IPS-15b (cell line): ENCODE measurements around the gene HOXD4.
A peak's percentile ranks its signal among the peaks of the same experiment; 100 is the strongest.

Experiments used
- H3K27me3 ChIP-seq: one replicate; pipeline ENCODE4 v1.6.1; 2013; ENCODE audit warnings: low read length; ENCODE audit not compliant: control insufficient read depth, insufficient read depth
- H3K36me3 ChIP-seq: one replicate; pipeline ENCODE4 v1.6.1; 2013; ENCODE audit warnings: low read length; ENCODE audit not compliant: control insufficient read depth, insufficient read depth
- H3K4me1 ChIP-seq: one replicate; pipeline ENCODE4 v1.6.1; 2013; ENCODE audit warnings: mild to moderate bottlenecking, low read length; ENCODE audit not compliant: control insufficient read depth, insufficient read depth
- H3K4me3 ChIP-seq: one replicate; pipeline ENCODE4 v1.5.1; 2013; ENCODE audit warnings: low read depth, low read length
- H3K9ac ChIP-seq: one replicate; pipeline ENCODE4 v1.6.1; 2013; ENCODE audit warnings: low read depth, mild to moderate bottlenecking, low read length
- H3K9me3 ChIP-seq: one replicate; pipeline ENCODE4 v1.6.1; 2013; ENCODE audit warnings: mild to moderate bottlenecking, low read length; ENCODE audit not compliant: control insufficient read depth, insufficient read depth

HOXD4 gene

GRCh38 chr2:176151442-176152287 is at the start of gene HOXD4:
Gene HOXD4, plus strand, starts transcription at chr2:176151550. Its CDS starts 84 bp downstream, at chr2:176151634.
- Histone ChIP-seq H3K36me3 (no peaks in the 10 kb centered on the region), H3K9me3 (no peaks in the 10 kb centered on the region), H3K4me1 (peaks cover 2% of the 10 kb centered on the region), H3K9ac (no peak within 1 kb of the TSS), H3K4me3 (peak within 1 kb of the TSS; percentile 26), H3K27me3 (peaks cover 100% of the 10 kb centered on the region)

DNA sequence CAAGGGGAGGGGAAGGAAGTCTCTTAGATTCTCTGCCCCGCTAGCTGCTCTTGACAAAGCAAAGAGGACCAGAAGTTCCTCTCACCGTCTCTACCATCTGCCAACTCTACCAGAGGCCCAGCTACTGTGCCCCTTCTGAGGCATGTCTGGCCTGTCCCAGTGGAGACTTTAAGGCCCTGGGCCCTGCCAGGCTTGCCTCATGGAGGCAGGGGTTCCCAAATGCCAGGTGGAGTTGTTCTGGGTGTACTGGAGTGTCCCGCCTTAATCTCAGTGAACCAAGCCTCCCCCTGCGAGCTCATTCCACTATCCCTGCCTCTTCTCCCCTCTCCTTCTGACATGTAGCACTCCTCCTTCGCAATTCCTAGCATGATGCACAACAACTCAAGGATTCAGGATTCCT is 49.5 kb upstream of the HOXD4 start:
- Histone ChIP-seq H3K27me3 (peaks cover 93% of the 10 kb centered on the region), H3K36me3 (no peaks in the 10 kb centered on the region), H3K9ac (no peak overlapping the region), H3K4me1 (no peaks in the 10 kb centered on the region), H3K4me3 (peak overlapping the region; percentile 30), H3K9me3 (no peaks in the 10 kb centered on the region)

DNA sequence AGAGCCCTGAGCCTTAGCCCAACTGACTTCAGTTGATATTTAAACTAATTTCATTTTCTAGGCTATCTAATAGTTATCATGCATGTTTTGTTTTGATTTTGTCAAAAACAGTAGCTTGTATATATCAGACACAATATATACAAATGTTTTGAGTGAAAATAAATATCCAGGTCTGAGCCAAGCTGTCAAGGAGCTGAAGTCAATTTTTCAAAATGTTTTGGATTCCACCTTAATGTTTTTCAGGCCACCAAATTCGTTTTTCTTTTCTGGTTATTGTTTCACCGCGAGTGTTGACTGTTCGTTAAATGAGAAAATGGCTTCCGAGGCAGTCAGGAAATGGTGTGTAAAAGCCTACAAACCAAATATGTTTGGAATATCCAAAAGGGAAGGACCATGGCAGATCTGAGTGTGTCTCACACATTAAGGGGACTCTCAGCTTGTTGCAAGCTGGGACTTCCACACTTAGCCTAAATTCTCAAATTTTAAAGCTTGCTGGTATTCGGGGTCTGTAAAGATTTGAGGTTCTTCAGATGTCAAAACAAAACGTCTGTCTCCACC is 49.0 kb upstream of the HOXD4 start:
- Histone ChIP-seq H3K27me3 (peaks cover 96% of the 10 kb centered on the region), H3K9ac (no peak overlapping the region), H3K4me3 (no peak overlapping the region), H3K4me1 (no peaks in the 10 kb centered on the region), H3K9me3 (no peaks in the 10 kb centered on the region), H3K36me3 (no peaks in the 10 kb centered on the region)

DNA sequence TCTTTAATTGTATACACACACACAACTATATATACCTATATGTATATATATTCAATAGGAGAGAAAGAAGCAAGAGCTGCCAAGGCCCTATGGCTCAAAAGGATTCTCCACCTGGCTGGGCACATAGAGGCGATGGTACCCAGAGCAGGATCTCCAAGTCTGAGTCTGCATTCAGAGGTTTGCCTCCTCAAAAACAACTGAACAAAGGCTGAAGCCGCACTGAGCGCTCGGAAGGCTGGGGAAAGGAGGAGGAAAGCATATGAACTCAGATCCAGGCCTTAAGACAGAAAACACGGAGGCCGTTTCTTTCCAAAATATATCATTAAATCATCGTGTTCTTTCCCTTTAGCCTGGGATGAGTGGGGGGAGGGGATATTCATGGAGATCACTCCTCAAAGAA is 48.2 kb upstream of the HOXD4 start:
- no peaks in the 10 kb centered on the region for H3K4me1 ChIP-seq
- H3K27me3 ChIP-seq, result peaks cover 95% of the 10 kb centered on the region
- H3K4me3 ChIP-seq, result no peak overlapping the region
- H3K9ac ChIP-seq, result no peak overlapping the region
- no peaks in the 10 kb centered on the region for H3K36me3 ChIP-seq
- no peaks in the 10 kb centered on the region for H3K9me3 ChIP-seq

DNA sequence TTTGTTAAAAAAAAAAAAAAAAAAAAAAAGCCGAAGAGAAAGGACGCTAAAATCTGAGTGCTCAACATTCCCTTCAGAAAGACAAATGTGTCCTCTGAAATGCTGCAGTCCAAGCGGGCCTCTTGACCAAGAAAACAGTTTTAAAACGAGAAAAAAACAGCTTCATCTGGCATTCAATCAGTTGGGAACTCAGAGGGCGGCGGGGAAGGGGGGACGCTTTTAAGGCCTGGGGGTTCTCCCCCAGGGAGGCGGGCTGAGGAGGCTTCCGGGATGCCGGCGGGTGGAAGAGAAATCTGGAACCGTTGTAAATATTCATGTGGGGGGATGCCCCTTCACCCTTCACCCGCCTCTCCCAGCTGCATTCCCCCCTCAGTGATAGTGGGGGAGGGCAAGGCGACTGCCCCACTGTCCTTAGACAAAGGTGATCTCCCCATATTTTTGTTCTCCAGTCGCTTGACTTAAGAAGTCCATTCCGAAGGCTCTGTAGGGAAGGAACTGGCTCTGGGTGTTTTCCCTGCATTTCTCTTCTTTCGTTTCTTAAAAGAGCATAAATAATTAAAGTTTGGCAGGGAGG is 47.5 kb upstream of the HOXD4 start:
- Histone ChIP-seq H3K4me3 (peak overlapping the region; percentile 30), H3K36me3 (no peaks in the 10 kb centered on the region), H3K27me3 (peaks cover 94% of the 10 kb centered on the region), H3K4me1 (no peaks in the 10 kb centered on the region), H3K9me3 (no peaks in the 10 kb centered on the region), H3K9ac (no peak overlapping the region)

GRCh38 chr2:176104316-176105077 is 46.9 kb upstream of the HOXD4 start:
- peak overlapping the region; percentile 30 for H3K4me3 ChIP-seq
- peaks cover 94% of the 10 kb centered on the region for H3K27me3 ChIP-seq
- no peak overlapping the region for H3K9ac ChIP-seq
- no peaks in the 10 kb centered on the region for H3K36me3 ChIP-seq
- no peaks in the 10 kb centered on the region for H3K9me3 ChIP-seq
- no peaks in the 10 kb centered on the region for H3K4me1 ChIP-seq

- Histone ChIP-seq H3K27me3 (peaks cover 94% of the 10 kb centered on the region), H3K9ac (no peak overlapping the region), H3K4me1 (no peaks in the 10 kb centered on the region), H3K9me3 (no peaks in the 10 kb centered on the region), H3K4me3 (peak overlapping the region; percentile 30), H3K36me3 (no peaks in the 10 kb centered on the region)
These were observed 46.1 kb upstream of the HOXD4 start for GRCh38 chr2:176105078-176105729.

- peak overlapping the region; percentile 30 for H3K4me3 ChIP-seq
- no peaks in the 10 kb centered on the region for H3K9me3 ChIP-seq
- no peaks in the 10 kb centered on the region for H3K36me3 ChIP-seq
- H3K9ac ChIP-seq, result no peak overlapping the region
- H3K27me3 ChIP-seq, result peaks cover 94% of the 10 kb centered on the region
- H3K4me1 ChIP-seq, result no peaks in the 10 kb centered on the region
These were observed 45.4 kb upstream of the HOXD4 start for GRCh38 chr2:176105730-176106580.

DNA sequence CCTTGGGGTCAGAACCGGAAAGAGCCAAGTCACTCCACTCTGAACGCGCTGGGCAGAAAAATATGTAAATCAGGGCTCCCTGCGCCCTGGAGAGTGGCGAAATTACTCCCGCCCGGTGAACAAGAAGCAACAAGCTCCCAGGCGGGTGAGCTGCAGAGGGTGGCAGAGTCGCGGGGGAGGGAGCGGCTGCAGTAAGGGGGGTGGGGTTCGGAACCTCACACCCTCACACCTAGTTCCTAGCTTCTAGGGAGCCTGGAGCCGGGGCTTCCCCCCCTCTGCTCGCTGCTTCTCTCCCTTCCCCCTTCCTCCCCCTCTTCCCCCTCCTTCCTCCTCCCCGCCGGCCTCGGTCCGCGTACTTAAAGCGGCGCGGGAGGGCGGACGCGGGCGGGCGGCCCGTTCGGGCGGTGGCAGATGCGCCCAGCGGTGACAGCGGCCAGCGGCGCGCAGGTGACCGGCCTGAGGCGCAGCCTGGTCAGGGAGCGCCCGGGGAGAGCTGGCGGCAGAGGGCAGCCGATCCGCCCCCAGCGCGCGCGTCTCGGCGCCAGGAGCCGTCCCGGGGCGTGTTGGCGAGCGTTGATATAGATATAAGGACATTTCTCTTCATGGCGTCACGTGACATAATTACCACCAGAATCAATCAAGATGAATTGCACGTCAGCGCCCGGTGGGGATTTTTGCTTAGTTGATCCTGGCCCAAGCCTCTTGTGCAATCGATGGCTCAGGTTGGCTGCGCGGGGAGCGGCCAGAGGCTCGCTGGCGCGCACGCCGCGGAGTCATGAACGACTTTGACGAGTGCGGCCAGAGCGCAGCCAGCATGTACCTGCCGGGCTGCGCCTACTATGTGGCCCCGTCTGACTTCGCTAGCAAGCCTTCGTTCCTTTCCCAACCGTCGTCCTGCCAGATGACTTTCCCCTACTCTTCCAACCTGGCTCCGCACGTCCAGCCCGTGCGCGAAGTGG is 44.5 kb upstream of the HOXD4 start, which contains the start of gene HOXD11:
TSS of gene HOXD11 (plus strand) at position 700 of the 959 bp plus-strand sequence. CDS start at position 776, 76 bp downstream.
- H3K9ac ChIP-seq, result no peak within 1 kb of the TSS
- no peaks in the 10 kb centered on the region for H3K9me3 ChIP-seq
- peaks cover 2% of the 10 kb centered on the region for H3K4me1 ChIP-seq
- H3K36me3 ChIP-seq, result no peaks in the 10 kb centered on the region
- peaks cover 94% of the 10 kb centered on the region for H3K27me3 ChIP-seq
- peak within 1 kb of the TSS; percentile 30 for H3K4me3 ChIP-seq

DNA sequence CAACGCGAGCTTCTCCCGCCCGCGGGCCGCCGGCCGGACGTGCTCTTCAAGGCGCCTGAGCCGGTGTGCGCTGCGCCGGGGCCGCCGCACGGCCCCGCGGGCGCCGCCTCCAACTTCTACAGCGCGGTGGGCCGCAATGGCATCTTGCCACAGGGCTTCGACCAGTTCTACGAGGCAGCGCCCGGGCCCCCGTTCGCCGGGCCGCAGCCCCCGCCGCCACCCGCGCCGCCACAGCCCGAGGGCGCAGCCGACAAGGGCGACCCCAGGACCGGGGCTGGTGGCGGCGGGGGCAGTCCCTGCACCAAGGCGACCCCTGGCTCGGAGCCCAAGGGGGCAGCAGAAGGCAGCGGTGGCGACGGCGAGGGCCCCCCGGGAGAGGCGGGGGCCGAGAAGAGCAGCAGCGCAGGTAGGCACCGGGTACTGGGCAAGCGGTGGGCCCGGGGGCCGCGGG is 43.6 kb upstream of the HOXD4 start:
- Histone ChIP-seq H3K4me3 (no peak overlapping the region), H3K4me1 (peaks cover 2% of the 10 kb centered on the region), H3K27me3 (peaks cover 94% of the 10 kb centered on the region), H3K9ac (no peak overlapping the region), H3K36me3 (no peaks in the 10 kb centered on the region), H3K9me3 (no peaks in the 10 kb centered on the region)
